GM18907 (cell line): ENCODE data around the gene NRP1.
"Not testable (repeated sequence)": the region's sequence is repeated elsewhere in the genome, so short reads cannot be mapped to it uniquely, and the experiment has no call there.

ENCODE experiments used
- ATAC-seq: cut with Tn5 transposase; IDR thresholded peaks from one replicate; pipeline ENCODE4 v1.9.1; 2021; ENCODE audit warnings: mild to moderate bottlenecking, moderate library complexity; ENCODE audit not compliant: unreplicated experiment

Gene NRP1

DNA sequence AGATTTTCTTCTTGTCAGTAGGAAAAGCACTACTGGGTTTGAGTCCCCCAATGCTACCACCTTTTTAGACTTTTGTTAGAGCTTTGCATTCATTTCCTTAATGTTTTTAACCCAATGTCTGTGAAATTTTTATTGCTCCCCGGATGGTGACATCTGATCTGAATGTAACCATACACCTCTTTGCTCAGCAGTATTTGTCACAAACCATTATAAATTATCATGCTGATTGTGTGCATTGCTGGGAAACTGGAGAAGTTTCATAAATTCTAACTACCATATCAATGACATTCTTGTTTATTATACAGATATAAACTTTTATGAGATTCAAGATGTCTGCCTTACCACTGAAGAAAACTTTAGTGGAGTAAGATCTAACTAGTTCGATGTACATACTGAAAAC is 8.5 kb downstream of the NRP1 start:
- ATAC-seq, result no peak

DNA sequence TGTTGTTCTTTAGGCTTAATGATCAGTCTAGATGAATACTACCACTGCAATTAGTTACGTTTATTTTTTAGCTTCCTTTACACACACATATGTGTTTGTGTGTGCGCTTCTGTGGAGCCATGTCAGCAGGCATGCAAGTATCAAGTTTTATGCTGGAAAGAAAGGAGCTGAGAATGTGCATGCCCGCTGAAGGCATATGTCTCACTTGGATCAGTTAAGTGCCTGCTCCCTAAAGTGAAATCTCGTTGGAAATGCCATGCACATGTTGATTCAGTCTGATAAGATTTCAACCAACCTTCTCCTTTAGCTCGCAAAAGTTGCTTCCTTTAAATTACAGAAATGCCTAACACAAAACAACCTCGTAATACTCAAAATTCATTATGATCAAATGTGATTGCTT is 10.7 kb downstream of the NRP1 start:
- ATAC-seq, result no peak

DNA sequence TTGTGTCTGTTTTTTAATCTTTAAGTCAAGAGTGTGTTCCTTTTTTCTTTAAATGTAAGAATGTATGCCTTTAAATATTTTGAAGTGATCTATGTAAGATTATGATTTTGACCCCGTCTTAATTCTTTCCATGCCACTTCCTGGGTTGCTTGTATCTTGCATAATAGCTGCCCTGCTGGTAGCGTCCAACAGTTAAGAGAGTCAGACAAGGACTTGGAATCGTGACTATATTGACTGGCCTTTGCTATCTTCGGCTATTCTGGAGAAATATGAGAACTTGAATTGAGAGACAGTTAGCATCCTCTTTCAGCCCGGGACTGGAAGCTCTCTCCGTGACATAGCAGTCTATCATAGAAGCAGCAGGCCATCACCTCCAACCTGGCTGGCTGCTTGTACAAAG is 13.0 kb downstream of the NRP1 start:
- ATAC-seq, result no peak

DNA sequence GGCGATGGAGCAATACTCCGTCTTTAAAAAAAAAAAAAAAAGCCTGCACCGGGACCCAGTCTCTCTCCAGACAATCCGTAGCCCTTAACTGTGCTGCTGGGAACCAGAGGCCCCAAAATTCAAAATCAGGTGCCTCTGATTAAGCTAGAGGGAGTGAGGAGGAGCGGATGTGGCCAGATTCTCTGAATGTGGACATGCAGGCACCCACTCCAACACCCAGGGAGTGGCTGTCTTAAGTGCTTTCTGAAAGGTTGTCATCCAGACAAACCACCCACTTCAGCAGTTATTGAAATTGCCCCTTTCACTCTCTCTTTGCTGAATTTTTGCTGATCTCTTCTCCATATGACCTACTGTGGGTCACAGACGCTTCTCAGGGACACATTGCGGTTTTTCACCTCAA is 14.2 kb downstream of the NRP1 start:
- ATAC-seq, result no peak

DNA sequence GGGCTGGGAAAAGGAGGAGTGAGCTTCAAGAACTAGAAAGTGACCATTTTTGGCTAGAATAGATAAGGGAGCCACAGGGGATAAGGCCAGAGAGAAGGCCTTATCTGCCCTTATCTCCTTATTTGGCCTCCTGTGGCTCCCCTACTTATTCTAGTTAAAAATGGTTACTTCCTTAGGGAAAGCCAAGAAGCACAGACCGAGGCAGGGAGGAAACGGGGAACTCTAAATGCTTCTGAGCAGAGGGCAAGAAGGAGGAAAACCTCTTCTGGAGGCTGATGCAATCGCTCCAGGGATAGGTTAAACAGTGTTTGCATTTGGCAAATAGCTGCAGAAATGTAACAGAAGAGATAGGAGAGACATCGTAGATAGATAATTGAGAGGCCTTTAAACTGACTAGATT is 18.6 kb downstream of the NRP1 start:
- ATAC-seq, result no peak

DNA sequence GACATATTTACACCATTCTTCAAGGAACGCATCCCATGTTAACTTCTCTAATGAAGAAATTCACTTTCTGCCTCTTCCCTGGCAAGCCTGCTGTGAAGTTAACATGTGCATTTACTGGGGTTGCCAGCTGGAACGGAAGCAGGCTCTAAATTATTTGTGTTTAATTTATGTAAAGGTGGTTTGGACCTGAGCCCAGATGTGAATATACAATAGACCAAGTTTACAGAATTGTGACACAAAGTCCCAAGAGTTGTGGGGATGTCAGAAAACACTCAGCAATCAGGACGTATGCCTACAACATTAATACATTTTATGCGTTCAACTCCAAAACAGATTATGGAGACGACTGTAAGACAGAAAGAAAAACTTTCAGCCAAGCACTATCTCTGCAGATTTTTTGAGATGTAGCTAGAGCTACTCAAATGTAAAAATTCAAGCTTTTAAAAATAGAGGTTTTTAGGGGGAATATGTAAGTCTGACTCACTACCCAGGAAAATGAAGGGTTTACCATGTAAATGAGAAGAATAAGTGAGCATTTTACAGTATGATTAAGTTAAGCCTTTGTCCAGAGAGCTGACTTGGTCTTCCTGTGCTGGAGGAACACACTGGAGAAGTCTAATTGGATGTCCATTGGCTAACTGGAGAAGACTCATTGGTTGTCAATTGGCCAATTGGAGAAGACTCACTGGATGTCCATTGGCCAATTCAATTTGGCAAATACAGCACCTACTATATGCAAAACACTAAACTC is 19.5 kb downstream of the NRP1 start:
- ATAC-seq, result no peak

DNA sequence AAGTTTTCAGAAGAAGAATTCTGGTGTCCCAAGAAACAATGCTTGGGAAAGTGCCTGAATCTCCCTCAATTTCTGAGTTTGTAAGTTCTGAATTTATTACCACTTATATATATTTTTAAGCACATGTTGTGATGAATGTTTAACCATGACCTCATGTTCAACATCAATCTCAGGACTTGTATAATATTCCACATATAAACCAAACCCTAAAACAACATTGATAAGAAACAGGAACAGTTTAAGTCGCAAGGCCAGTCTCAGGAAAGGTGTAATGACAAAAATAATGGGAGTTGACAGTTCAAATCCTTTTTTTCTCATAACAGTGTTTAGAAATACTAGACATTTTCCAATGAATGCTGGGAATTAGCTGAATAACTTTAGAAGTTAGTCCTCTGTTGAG is 22.8 kb downstream of the NRP1 start:
- no peak for ATAC-seq

DNA sequence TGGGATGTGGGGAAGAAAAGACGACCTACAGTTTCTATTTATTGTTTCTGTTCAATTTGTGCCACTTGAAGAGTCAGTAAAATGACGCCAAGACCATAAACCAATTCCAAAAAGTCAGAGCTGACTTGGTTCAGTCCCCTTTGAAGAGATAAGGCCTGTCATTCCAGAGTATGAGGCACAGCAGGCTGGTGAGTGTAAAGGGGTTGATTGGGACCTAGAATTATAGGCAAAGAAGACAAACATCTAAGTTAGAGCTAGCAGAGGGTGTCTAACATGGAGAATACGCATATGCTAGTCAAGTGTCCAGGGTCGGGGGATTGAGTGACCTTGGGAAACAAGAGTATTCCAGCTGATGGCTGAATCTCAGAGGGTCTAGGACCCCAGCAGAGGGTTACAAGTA is 23.6 kb downstream of the NRP1 start:
- no peak for ATAC-seq

DNA sequence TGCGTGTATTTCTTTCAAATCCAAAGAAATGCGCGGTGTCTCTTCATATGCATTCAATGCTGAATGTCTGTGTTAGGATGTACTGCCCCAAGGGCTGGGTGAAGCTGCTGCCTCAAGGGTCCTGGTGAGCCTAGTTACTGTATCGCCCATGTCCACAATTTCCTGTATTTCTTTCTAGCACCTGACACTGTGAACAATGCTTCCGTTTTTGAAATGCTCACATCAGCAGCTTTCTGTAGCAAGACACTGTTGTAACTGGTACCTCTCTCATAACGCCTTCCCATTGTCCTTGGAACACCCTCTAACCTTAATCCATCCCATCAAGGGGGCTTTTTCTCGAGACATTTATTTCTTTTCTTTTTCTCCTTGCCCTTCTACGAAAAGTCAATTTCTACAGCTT is 25.1 kb downstream of the NRP1 start:
- ATAC-seq, result no peak

DNA sequence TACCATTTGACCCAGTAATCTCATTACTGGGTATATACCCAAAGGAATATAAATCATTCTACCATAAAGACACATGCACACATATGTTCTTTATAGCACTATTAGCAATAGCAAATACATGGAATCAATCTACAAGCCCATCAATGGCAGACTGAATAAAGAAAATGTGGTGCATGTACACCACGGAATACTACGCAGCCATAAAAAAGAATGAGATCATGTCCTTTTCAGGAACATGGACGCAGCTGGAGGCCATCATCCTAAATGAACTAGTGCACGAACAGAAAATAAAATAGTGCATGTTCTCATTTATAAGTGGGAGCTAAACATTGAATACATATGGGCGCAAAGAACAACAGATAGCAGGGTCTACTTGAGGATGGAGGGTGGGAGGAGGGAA is 26.6 kb downstream of the NRP1 start:
- no peak for ATAC-seq

DNA sequence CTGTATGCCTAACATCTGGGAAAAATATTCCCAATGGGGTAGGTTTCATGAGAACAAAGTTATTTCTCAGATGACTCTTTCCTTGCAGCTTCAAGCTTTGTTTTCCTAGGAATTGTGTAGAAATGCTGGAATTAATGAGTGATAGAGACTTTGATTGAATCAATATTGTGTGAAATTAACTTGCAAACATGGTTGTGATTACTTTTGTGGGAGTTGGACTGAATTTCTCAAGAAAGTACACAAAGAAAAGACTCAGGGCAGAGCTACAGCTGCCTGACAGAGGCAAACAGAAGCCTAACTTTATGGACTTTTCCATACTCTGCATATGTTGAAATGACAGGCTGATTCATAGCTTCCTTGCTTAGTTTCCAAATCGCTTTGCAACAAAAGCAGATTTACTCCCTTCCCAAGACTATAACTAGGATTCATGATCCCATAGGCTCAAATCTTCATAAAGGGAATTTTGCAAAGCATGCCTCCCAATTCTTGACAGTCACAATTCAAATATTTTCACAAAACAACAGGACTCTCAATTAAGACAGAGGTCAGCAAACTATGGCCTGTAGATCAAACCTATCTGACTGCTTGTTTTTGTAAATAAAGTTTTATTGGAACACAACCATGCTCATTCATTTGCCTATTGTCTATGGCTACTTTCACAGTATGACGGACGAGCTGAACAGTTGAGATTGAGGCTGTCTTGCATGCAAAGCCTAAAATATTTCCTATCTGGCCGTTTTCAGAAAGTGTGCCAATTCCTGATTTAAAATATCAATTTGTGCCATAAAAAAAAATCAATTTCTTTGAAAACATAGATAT is 27.6 kb downstream of the NRP1 start:
- no peak for ATAC-seq

DNA sequence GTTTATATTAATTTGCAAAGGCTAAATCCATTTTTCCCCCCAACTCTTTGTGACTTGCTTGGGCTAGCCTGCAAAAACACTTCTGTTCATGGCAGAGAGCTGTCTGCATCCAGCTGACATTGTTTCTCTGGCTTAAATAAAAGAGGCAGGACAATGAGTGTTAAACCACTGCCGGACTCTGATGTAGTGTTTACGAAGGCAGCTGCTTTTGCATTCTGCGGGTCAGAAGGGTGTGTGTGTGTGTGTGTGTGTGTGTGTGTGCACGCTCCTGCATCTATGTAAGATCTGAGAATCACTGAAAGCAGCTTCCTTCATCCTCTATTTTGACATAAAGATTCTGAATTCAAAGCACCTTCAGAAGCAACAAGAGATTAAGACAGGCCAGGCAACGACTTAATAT is 28.3 kb downstream of the NRP1 start:
- no peak for ATAC-seq

DNA sequence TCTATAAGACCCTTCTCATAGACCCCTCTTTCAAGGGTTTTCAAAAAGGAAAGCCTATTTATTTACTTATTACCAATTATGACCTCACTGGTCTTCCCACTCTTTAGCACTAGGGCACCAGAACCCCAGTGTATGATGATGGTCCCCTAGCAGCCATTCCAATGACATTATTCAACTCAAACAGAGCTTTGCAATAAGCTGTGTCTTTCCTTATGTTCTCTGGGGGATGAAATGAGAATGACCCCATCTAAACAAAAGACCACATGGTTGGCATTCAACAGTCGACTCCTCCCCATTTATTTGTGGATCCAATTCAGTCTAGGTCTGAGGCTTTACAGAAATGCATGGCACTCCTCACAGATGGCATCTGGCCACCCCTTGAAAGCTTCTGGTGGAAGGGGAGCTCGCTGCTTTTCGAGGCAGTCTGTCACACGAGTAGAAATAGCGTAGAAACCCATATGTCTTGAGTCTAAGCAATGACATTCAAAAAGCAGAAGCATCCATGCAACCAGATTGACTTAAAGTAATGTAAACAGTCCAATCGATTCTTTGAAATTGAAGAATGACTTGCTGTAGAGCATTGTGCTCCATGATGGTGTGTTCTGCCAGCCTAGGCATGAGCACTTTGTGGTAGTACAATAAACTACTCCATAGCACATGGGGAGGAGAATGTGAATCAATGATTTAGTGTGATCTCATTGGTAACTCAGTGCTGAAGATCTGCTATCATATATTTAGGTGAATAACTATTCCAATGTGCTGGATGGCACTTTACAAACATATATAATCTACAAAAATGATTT is 29.8 kb downstream of the NRP1 start:
- ATAC-seq, result no peak

DNA sequence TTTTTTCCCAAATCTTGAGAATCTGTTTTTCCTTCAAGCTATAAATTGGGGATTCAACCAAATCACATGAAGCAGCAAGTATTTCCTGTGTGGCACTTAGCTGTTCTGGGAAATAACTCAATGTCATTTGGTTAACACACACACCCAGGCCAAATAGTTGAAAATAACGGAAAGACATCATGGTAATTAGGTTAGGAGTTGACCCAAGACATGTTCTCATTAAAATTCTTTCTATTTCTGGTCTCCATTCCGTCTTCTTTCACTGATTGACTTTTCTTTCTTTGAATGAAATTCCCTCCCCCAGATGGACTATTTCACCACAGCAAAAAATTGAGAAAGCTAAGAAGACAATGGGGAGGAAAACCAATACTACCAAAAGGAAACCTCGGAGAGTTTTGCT is 30.5 kb downstream of the NRP1 start:
- ATAC-seq, result no peak

DNA sequence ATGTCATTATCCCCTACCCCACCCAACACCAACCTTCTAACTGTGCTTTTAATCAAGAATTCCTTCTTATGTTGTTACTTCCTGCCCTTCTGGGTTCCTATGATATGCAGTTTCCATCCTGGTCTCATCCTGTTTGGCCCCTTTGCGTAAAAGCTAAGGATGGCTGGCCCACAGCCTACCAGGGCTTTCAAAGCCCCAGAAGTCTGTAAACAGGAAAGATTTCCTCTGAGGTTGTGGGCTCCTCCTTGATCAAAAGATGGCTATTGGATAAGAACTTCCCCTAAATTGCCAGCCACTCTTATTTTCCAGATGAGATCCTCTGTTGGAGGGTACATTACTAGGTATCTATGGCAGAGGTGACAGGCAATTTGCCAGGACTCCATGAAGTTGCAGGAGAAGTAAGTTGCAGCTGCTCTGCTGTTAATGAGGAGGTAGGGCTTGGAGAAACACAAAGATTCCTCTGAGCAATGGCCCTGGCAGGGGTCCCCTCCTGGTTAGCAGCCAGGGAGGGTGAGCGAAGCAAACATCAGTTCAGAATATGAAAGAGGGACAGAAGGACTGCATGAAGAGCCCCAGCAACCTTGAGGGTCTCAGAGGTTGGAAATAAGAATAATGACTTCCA is 32.1 kb downstream of the NRP1 start:
- ATAC-seq, result no peak

DNA sequence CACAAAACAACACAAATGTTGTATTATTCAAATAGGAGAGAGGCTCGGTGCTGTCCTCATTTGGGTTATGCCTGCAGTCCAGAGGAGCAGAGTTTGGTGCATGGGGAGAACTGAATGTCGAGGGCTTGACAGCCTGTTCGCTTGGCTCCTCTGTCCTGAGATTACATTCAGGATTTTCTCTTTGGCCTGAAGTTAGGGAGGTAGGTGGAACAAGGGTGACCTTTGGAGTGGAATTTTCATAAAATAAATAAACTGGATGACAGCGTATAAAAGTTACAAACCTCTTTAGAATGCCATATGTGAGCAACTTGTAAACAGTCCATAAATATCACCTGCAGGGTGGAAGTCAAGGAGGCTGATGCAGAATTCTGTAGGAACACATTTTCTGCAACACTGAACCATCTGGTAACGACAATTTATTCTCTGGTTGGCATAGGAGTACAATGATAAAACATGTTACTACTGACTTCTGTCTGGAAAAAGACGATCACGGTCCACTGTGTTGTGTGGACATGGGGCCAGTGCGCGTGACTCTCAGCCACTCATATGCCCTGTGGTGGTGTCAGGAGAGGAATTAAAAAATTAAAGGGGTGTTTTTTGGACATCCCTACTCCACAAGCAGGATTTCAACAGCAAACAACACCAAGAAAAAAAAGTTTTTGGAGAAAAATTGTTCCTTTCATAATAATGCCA is 33.2 kb downstream of the NRP1 start:
- no peak for ATAC-seq

DNA sequence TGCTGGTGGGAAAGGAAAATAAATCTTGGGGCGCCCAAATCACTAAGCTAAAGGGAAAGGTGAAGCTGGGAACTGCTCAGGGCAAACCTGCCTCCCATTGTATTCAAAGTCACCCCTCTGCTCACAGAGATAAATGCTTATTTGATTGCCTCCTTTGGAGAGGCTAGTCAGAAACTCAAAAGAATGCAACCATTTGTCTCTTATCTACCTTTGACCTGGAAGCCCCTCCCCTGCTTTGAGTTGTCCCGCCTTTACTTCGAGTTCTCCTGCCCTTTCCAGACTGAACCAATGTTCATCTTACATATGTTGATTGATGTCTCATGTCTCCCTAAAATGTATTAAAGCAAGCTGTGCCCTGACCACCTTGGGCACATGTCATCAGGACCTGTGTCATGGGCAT is 33.9 kb downstream of the NRP1 start:
- not testable (repeated sequence) for ATAC-seq

DNA sequence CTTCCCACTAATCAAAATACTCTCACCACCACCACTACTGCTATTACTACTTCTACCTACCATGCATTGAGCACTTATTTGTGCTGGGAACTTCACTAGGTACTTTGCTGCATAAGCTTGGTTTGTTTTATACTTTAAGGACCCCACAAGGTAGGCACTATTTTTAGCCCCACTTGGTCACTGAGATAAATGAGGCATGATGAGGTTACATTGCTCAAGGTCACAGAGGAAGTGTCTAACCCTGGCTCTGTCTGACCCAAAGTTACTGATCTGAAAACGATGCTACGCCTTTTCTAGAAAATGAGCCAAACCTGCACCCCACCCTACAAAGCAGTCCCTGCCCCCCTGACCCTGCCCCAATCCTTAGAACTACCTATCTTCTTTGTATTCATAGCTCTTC is 35.6 kb downstream of the NRP1 start:
- no peak for ATAC-seq

DNA sequence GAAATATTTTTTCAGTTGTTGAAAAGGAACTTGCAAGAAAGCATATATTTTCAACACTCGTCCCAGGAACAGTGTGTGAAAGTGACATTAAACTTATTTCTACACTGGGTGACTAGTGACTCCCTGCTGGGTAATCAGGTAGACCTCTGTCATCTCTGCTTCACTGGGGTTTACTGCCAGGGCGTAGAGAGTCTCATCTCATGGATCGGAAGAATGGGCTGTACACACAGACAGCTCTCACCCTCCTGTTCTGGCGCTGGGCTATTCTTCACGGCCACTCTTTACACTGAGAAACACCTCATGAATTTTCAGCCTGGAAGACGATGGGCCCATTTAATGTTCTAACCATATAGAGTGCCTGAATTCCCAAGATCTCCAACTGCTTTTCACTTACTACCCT is 36.4 kb downstream of the NRP1 start:
- no peak for ATAC-seq

DNA sequence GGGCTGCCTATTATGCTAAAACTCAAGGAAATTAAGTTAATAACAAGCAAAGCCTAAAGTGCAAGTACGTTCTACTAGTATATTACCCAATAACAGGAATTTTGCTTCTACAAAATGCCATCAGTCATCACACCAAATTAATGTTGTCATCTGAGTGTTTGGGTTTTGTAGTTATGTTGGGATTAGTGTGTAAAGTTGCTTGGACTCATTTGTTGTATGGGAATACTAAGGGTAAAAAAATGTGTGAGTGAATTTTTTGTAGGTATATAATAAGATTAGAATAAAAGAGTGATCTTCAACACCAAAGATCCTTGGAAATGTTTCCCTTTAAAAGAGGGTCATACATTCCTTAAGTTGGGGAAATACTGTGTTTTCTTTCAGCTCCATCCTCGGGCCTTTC is 38.6 kb downstream of the NRP1 start:
- no peak for ATAC-seq
